Measurements from ENCODE around the gene TNFRSF25.

GRCh38 chr1:6495540-6496364 lies 29.8 kb upstream of the TNFRSF25 start:
- TF ChIP-seq CTCF (IDR thresholded peaks at IDR 0.05; ENCODE audit: control extremely low read depth in 1 of 3, insufficient read depth in 1 of 3, low read depth in 1 of 3, low read length in 3 of 3) (no peak), EZH2 (IDR thresholded peaks at IDR 0.05; ENCODE audit: low read depth, low read length, severe bottlenecking) (no peak), CBX5 (IDR thresholded peaks at IDR 0.05; ENCODE audit: low read depth, low read length) (no peak), NRF1 (IDR thresholded peaks at IDR 0.05; ENCODE audit: low read depth, low read length) (no peak), CBX8 (IDR thresholded peaks at IDR 0.05; ENCODE audit: borderline replicate concordance, low read depth, low read length) (no peak), ATF2 (IDR thresholded peaks at IDR 0.05; ENCODE audit: low read length) (no peak), TBP (IDR thresholded peaks at IDR 0.05; ENCODE audit: low read depth, low read length) (no peak), YY1 (IDR thresholded peaks at IDR 0.05; ENCODE audit: low read depth, low read length) (no peak), POLR2A (IDR thresholded peaks at IDR 0.05; ENCODE audit: control extremely low read depth in 1 of 2, low read depth in 2 of 2, low read length in 2 of 2) (no peak), HDAC6 (IDR thresholded peaks at IDR 0.05; ENCODE audit: low read depth, low read length) (no peak)

Measured in H1 (cell line).